GM19324 (cell line): ENCODE data around the gene MEGF8.

Experiments used
- ATAC-seq: cut with Tn5 transposase; IDR thresholded peaks from one replicate; pipeline ENCODE4 v1.9.1; 2021; ENCODE audit warnings: mild to moderate bottlenecking, moderate library complexity; ENCODE audit not compliant: unreplicated experiment, low FRiP score

The MEGF8 gene

DNA sequence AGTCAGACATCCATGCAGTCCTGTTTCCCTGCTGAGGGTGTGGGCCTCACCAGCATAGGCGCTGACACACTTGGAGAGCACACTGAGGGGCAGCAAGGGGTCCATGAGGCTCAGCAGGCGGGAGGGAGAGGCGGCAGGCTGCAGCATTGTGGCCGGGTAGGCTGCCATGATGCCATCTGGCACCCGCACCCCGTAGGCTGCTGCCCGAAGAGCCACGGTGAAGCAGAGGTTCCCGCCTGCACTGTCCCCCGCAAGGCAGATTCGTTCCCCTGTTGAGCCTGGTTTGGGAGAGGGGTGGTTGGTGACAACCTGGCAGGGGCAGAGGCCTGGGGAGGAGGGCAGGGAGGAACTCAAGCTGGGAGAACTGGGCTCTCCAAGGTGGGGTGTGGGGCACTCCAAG is 80.7 kb downstream of the MEGF8 start:
- no peak for ATAC-seq

- no peak for ATAC-seq
These were observed 81.8 kb downstream of the MEGF8 start for GRCh38 chr19:42407085-42407815.

- no peak for ATAC-seq
These were observed 82.4 kb downstream of the MEGF8 start for GRCh38 chr19:42407816-42408175.

DNA sequence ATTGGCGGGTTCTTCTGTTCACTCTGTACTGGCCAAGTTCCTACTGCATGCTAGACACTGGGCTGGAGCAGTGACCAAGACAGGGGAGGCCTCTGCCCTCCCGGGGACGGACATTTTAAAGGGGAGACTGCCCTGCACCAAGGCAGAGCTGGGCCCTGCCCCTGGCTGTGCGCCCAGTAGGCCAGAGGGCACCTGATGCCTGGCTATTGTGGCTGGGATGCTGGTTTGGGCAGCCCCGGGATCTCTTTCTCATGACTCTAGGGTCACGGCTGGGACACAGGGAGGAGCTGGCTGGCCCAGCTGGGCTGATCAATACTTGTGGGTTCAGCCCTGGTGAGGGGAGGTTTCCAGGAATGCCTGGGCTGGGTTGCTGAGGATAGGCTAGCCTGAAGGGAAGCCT is 84.0 kb downstream of the MEGF8 start:
- ATAC-seq, result no peak

DNA sequence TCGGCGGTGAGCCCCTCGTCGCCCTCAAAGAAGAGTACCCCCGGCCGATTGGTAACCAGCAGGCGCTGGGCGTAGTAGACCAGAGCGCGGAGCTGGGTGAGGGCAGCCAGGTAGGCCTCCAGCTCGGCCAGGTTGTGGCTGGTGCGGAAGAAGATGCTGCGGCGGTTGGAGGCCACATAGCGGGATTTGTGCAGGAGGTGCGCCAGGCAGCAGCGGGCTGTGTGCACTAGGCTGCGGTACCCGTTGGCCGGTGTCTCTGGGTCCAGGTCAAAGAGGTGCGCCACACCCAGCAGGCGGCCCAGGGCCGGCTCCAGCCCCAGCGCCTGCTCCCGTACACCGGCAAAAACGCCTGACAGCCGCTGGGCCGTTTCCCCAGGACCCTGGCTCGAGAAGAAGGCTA is 84.9 kb downstream of the MEGF8 start:
- ATAC-seq, result no peak

DNA sequence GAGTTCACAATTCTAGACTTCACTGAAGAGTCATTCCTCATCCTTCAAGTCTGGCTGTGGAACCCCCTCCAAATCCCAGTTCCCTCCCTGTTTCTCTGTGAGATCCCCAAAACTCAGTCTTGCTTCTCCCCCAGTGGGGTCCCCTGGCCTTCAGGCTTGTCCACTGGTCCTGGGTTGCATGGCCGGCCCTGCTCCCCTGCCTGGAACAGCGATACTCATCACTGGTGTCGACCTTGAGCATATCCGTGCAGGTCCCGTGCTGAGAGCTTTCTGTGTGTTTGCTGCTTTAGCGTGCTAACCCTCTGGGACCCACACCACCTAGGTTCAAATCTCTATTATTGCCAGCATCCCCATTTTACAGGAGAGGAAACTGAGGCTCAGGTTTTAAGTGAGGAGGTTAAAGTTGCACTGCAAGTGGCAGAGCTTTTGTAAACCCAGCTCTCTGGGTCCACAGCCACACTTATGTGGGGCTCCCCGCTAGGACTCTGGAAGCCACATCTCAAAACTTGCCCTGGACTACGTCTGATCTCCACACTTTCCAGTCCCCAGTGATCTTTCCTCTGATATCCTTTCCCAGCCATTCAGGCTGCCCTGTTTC is 86.2 kb downstream of the MEGF8 start:
- ATAC-seq, result no peak

DNA sequence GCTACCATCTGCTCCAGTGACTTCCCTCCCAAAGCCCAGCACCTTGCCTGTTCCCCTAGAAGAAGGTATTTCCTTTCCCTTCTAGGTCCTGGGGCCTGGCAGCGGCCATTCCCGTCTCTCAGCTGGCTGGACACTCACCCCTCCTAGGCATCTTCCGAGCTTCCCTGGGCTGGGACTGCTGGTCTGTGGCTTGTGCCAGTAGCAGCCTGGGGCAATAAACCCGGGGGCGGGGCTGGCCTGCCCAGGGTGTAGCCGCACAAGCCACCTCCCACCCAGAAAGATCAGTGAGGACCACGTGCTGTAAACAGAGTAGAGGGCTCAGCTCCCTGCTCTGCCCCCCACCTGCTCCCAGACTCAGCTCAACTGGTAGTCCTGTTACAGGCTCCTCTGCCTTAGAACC is 86.8 kb downstream of the MEGF8 start:
- ATAC-seq, result no peak

- ATAC-seq, result no peak
These were observed 87.2 kb downstream of the MEGF8 start for GRCh38 chr19:42412661-42413076.

- no peak for ATAC-seq
These were observed 93.9 kb downstream of the MEGF8 start for GRCh38 chr19:42419309-42419708.

GRCh38 chr19:42420055-42420544 is 94.7 kb downstream of the MEGF8 start:
- ATAC-seq, result no peak

DNA sequence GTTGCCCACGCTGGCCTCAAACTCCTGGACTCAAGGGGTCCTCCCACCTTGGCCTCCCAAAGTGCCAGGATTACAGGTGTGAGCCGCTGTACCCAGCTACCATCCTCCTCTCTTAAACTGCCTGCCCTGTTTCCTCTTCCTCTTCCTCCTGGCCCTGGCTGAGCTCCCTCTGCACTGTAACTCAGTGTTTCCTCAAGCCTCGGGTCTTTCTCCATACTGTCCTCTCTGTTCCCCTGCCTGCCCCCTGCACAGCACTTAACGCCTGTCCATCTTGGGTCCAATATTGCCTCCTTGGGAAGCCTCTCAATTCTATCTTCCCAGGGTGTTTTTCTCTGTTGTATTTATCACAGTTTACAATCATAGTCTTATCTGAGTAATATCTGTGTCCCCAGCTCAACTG is 95.7 kb downstream of the MEGF8 start:
- no peak for ATAC-seq

DNA sequence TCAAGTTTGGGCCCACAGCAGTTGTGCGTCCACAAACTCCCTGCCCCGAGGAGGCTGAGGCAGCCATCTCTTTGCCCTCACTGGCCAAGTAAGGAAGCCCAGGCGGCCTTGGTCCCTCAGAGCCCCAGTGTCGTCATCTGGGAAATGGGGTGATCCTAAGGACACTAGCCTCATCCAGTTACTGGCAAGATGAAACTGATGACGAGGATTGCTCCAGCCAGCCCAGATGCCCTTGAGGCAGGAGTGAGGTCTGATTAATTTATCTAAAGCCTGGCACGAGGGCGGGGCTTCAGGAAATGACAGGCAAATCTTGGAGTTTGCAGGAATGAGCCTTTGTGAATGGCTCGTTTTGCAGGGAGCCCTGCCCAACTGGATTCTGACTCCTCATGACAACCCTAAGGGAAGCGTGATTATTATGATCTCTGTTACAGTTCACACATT is 96.2 kb downstream of the MEGF8 start:
- ATAC-seq, result no peak

DNA sequence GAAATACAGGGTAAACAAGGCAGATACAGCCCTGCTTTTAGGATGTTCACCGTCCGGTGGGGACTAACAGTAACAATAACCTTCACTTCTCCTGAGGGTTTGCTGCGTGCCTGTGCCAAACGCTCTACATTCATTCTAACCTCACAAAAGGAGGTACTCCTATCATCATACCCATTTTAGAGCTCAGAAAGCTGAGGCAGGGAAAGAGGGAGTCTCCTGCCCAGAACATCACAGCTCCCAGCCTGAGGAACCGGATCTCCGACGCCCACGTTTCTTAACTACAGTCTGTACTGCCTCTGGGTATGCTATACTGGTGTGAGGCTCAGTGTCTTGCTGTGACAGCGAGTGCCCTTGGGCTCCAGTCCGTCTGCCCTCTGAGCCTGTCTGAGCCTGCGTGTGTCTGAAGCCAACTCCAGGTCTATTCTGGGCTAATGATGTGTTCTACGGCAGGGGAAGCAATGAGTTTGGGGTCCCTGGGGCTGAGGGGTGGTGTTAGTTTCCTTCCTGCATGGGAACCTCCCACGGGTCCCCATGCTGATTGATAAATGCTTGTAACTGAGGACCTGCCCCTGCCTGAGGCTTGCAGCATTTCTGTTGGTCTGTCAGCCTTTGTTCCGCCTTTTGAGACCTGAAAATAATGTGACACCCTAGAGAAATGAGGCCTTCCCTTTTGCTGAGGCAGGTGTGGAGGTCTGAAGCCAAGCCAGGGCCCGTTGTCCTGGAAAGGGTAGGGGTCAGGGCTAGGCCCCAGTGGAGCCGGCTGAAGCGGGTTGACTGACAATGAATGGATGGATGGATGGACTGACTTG is 96.9 kb downstream of the MEGF8 start:
- peak; percentile 2 for ATAC-seq

- ATAC-seq, result peak; percentile 24
These were observed 97.5 kb downstream of the MEGF8 start for GRCh38 chr19:42422901-42423461.

GRCh38 chr19:42423462-42424344 is 98.3 kb downstream of the MEGF8 start:
- peak; percentile 76 for ATAC-seq

DNA sequence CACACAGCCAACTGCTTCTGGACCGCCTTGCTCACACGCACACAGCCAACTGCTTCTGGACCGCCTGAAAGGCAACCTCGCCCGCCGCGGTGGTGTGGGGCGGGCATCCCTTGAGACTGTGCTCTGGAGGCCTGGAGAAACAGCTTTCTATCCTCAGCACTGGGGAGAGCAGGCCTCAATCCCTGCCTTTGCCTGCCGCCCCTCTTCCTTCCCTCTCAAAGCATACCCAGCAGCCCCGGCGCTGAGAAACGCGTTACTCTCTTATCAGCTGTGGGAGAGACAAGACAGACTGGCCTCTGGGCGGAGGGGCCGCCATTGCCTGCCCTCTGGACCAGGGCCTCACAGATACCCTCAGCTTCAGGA is 98.9 kb downstream of the MEGF8 start:
- ATAC-seq, result no peak

DNA sequence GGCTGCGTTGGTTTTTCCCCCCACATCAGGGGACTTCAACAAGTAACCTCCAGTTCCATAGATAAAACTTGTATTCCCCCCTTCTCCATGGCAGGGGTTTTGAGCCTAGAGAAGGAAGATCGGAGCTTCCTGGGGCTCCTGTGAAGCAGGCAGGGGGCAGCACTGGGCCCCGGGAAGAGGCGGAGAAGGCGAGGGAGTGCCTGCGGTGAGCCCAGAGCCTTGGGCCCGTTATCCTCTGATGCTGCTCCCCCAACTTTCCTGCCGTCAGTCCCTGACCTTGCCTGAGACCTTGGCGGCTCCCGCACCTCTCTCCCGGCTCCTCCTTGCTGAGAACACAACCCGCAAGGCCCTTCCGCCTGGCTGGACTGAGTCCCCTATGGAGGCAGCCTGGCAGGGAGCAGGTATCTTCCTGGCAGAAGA is 99.3 kb downstream of the MEGF8 start:
- no peak for ATAC-seq

GRCh38 chr19:42426643-42427042 is 101.2 kb downstream of the MEGF8 start:
- ATAC-seq, result no peak

- ATAC-seq, result no peak
These were observed 101.9 kb downstream of the MEGF8 start, which contains the start of gene LIPE for GRCh38 chr19:42427313-42427712. Gene LIPE (minus strand): TSS chr19:42427388. CDS start chr19:42427149, 239 bp downstream.
